GM21381 (cell line): Measurements from ENCODE around the gene FOXN4.

Experiments used
- ATAC-seq: cut with Tn5 transposase; IDR thresholded peaks from one replicate; pipeline ENCODE4 v1.9.1; 2021; ENCODE audit warnings: mild to moderate bottlenecking, moderate library complexity; ENCODE audit not compliant: unreplicated experiment

FOXN4 gene

DNA sequence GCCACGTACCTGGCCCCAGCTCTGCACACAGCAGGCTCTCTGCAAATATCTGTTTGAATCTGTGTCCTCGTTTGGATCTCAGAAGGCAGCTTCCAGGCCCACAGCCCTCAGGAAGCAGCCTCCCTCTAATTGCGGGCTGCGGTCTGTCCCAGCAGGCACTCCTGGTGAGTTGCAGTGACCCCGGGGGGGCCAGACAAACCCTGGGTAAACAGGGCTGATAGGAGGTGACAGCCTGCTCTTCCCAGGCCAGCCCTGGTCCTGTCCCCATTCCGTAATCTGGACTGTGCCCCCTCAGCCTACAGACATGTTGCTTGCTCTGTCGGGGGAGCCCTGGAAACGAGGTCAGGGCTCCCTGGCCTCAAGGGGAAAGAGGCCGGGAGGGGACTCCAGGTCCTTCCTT lies 2.0 kb downstream of the FOXN4 start:
- ATAC-seq: no peak

DNA sequence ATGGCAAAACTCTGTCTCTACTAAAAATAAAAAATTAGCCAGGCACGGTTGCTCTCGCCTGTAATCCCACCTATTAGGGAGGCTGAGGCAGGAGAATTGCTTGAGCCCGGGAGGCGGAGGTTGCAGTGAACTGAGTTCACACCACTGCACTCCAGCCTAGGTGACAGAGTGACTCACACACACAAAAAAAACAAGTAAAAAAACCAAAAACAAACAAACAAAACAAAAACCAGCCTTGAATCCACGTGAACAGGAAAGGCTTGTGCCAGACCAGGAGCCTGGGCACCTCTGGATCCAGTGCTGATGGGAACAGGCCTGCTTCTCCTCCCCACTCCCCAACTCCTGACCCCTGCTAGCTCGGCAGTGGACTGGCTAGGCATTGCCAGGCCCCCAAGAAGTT lies 3.5 kb downstream of the FOXN4 start:
- no peak for ATAC-seq

DNA sequence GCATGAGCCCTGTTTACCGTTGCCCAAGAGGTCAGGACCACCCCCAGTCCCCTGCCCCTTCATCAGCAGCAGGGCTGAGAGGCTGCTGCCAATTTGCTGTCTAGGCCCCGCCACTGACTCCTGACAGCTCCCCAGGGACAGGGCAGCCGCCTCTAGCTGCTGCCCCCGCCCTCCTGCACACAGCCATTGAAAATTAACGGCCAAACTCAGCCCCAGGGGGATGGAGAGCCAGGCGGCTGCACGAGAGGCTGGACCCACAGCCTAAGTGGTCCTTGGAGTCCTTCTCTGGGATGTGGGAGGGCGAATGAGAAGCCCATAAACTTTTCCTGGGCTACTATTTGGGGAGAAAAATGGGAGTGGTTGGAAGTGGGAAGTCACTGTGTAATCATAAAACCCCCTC lies 4.6 kb downstream of the FOXN4 start:
- ATAC-seq: no peak

DNA sequence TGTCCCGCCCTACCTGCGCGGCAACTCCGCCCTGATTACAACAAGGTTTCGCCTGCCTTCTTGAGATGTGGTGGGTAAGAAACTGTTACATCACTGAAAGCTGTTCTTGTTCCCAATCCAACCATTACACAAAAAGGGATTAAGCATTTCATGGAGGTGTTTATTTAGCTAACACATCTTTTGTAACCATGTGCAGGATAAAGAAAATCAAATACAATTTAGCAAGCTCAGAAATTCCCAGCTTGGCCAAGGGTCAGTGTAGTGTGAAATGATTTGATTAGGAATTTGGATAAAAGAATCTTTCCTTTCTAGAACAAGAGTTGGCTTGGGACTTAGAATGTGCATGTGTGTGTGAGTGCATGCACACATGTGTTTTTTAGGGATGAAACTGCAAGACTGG lies 6.3 kb downstream of the FOXN4 start:
- ATAC-seq: no peak

DNA sequence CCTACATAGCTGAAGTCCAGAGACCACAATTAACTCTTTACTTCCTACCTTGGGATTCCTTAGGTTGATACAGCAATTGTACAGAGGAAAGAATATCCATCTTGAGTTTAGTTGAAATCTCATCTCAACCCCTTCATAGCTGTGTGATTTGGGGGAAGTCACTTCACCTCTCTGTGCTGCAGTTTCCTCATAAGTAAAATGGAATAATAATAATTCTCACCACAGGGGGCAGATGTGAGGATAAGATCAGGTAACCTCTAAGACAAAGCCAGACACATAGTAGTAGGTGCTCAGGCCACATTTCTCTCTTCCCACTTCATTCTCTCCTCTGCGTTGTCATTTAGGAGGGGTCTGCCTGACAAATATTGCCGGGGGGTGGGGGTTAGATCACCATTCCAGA lies 6.7 kb downstream of the FOXN4 start:
- no peak for ATAC-seq

DNA sequence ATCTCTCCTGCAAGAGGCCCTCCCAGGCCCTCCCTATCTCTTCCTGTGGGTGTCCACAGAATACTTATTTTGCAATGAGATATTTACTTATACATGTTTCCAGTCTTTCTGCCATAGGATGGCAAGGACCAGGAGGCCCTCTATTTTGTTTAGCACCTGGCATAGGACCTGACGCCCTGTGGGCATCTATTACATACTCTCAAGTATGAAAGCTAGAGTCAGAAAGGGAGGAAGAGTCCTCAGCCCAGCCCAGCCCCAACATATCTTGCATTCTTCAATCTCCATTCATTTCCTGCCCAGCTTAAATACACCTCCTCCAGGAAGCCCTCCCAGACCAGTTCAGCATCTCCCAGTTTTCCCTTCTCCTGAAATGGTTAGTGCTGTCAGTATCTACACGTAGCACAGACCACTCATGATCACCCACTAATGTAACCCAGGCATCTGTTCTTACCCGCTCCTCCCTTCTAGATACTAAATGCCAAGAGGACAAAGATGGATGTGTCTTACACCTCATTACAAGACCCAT lies 7.4 kb downstream of the FOXN4 start:
- ATAC-seq: no peak

DNA sequence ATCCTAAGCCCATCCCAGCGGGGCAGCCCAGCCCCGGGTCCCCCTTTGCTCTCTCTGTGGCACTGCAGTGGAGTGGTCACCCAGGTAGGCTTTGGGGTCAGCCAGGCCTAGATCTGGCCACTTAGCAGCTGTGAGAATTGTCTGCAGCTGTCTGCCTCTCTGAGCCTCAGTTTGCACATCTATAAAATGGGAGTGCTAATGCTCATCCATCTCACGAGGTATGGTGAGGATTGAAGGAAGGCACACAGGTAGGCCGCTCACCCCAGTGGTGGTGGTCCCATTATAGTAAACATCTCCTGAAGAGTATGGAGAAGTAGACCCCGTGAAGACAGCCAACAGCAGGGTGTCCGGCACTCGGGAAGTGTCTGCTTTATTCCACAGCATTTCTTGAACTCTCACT lies 9.2 kb downstream of the FOXN4 start:
- no peak for ATAC-seq

DNA sequence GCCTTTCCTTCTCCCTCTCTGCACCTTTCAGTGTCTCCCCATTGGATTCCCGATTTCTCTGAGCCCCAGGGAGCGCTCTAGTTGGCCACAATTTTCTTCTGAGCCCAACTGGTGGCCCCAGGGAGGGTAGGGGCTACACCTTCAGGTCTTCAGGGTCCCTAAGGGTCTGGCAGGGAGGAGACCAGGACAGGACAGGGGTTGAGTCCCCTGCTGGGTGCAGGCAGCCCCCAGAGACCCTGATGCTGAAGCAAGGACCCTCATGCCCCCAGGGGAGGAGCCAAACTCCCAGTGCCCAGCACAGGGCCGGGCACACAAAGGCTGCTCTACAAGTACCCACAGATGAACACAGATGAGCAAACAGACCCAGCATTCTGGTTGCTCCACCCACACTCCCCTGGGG lies 12.7 kb downstream of the FOXN4 start:
- no peak for ATAC-seq

DNA sequence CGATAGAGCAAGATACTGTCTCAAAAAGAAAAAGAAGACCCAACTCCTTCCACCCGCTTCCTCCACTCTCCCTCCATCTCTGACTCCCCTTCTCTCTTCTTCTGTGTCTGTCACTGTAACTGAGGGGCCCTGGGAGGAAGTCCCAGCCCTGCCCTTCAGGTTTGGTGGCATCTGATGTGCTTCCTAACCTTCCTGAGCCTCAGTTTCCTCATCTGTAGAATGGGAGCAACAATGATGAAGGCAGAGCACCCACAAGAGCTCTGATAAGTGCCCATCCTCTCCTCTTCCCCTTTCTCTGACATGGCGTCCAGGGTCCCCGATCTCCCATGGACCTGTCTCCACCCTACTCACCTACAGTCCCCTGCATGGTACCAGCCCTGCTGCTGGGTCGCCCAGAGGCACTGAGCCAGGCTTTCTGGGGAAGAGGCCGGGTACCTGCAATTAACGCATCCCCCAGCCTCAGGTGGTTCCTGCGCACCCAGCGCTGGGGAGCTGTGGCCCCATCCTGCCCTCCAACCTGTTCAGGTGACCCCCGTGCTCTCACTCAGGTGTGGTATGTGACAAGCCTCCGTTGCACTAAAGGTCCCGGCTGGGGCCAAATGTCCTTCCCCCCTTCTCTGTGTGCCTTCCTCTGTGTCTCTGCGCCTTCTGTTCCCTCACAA lies 13.2 kb downstream of the FOXN4 start:
- no peak for ATAC-seq

DNA sequence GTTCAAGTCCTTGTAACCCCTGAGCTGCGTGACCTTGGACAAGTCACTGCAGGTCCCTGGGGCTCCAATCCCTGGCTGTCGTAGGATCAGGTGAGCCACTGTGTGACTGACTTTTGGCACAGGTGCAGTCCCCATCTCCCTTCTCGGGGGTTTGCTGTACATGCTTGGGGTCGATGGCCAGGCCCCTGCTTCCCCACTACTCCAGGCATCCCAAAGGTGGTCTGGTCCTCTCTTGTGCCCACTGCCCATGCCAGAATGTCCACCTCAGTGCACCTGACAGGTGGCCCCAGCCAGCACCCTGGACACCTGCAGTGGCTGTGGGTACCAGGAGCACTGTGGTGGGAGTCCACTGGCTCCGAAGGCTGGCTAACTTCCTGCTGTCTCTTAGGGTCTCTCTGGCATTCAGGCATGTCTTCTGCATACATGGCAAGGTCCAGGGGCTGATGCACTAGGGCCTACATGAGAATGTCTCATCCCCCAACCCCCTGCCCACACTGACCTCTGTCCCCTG lies 14.7 kb downstream of the FOXN4 start:
- ATAC-seq: no peak

DNA sequence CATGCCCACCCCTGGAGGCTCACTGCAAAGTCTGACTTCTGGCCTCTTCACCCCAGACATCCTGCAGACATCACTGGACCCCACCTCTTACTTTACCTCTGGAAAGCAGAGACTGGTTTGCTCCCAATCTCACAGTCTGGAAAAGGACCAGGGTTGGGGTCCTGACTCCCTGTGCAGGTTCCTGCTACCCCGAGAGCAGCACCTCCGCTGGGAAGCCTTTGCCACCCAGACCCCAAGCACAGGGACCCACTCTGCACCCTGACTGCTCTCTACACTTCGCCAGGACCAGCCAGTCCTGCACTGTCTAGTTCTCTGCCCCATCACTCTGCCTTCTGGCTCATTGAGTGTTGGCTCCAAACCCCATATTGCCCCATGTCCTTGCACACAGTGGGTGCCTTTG lies 16.0 kb downstream of the FOXN4 start:
- ATAC-seq: no peak

DNA sequence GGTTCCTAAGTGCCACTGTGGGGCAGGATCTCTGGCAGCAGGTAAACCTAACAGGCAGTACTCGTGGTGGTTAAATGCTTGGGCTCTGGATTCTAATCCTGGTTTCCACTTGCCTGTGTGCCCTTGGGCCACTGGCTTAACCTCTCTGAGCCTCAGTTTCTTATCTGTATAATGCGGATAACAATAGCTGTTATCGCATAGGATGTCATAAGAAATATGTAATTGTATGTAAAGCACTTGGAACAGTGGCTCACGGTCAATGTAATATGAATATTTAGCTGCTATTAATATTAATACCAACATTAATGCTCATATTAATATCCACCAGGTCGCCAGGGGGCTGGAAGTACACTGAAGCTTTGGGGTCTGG lies 16.8 kb downstream of the FOXN4 start:
- no peak for ATAC-seq

DNA sequence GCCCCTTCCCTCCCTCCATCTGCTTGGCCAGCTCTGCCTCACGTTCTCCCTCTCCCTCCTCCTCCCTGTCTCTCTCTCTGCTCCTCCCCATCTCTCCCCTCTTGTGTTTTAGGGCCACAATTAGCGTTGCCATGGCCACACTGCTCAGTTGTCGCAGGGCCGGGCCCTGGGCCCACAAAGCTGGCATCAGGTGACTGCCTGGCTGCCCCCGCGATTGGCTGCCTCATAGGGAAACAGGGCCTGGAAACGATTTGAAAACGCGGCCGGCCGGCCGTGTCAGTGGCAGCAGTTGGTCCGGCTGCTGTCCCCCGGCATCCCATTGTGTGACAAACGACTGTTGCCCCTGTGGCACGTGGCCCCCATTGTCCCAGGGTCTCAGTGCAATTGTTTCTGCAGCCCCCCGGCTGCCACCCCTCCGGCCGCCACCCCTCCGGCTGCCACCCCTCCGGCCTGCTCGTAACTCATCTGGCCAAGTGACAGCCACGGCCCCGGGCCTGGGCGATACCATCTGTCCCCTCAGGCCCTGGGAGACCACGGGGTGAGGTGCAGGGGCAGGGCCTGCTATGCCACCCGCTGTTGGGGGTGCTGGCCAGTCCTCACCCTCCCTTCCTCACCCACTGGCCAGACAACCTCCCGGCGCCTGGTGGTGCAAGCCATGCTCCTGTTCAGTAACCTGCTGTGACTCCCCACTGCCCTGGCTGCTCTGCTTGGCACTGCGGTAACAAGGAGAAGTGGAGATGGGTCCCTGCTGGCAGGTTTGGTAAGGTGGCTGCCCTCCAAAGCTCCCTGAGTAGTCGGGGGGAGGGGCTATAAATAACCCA lies 17.4 kb downstream of the FOXN4 start:
- ATAC-seq: no peak

DNA sequence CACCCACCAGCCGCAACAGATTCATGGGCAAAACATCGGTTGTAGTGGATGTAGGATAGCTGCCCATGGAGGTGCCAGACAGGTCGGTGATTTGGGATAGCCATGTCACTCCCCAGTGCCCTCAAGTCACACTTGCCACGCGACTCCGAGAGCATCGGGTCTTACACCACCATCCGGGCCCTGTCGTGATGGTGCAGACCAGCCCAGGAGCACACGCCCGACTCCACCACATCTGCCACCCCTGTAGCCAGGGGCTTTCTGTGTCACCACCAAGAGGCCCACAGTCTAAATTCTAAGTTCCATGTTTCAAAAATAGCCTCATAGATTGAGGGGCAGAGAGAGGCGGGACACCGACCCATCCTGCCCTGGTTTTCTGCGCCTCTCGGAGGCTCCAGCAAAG lies 18.0 kb downstream of the FOXN4 start:
- no peak for ATAC-seq

DNA sequence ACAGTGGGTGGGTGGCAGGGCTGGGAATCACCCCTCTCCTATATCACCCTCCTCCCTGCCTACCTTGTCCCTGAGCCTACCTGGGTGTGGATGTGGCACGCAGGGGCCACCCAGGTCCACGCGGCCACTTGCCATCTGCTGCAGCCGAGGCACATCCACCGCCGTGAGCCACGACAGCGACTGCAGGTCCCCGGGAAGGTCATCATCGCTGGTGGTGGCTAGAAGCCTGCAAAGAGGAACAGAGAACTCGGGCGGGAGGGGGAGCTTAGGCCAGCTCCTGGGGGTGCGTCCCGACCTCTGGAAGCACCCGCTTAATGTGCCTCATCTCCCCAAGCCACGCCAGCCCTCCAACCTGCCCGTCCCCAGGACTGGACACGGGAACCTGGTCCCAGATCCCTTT lies 19.0 kb downstream of the FOXN4 start:
- ATAC-seq: no peak

DNA sequence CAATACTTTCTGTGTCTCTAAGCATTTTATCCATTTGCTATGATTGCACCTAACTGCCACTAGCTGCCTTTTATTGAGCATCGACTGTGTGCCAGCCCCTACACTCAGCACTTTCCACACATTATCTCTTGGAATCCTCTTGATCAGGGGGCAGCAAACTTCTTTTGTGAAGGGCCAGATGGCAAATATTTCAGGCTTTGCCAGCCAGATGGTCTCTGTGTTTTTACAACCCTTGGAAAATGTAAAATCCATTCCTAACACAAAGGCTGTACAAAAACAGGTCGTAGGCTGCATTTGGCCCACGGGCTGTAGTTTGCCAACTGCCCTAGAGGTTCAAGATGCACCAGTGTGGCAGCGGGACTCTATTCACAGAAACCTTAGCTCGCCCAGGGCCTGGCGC lies 19.5 kb downstream of the FOXN4 start:
- ATAC-seq: no peak

DNA sequence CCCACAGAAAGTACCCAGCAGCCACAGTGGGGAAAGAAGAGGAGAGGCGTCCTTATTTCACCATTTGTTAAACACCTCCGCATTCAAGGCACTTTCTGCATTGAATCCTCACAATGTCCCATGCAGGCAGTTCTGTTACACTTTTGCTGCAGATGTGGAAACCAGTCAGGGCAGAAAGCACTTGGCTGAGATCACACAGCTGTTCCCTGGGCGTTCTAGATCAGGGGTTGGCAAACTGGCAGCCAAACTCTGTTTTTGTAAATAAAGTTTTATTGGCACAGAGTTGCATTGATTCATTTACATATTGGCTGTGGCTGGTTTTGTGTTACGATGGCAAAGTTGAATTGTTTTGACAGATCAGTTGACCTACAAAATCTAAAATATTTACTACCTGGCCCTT lies 20.1 kb downstream of the FOXN4 start:
- no peak for ATAC-seq

DNA sequence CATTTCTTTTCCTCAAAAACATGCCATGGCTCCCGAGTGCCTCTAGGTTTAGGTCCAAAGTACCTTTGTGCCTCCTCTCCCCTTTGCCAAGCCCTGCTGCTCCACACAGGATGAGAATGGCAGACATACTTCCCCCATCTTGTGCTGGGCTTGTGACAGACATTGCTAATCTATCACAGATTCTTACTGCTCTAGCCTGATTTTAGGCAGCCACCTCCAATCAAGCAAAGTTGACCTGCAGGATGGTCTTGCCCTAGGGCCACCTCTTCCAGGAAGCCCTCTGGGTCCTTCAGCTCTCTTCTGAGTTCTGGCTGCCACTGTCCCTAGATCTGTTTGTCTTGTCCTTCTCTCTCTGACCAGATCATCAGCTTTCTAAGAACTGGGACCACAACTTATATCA lies 20.5 kb downstream of the FOXN4 start:
- ATAC-seq: no peak

DNA sequence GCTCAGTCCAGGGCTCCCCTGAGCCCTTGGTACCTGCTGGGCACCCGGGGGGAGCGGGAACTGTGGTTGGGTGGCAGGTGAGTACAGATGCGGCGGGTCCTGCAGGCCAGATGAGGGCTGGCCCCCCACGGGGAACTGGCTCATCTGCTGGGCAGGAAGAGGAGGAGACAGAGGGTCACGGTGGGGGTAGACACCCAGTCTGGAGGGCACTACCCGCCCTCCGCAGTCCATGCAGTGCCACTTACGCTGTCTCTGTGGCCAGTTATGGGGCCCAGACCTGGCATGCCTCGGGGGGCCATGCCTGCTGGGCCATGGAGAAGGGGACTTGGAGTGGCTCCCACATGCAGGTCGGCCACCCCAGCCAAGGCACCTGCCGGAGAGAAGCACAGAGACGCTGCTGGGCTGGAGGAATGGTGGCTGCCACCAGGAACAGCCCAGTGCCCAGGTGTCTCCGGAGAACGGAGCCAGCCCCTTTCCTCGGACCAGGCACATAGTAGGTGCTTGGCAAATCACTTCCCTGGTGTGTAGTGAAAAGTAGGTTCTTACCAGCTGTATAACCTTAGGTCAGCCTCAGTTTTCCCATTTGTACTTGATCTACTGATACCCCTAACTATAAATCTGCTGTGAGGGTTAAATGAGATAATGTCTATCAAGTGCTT lies 21.1 kb downstream of the FOXN4 start:
- ATAC-seq: no peak

DNA sequence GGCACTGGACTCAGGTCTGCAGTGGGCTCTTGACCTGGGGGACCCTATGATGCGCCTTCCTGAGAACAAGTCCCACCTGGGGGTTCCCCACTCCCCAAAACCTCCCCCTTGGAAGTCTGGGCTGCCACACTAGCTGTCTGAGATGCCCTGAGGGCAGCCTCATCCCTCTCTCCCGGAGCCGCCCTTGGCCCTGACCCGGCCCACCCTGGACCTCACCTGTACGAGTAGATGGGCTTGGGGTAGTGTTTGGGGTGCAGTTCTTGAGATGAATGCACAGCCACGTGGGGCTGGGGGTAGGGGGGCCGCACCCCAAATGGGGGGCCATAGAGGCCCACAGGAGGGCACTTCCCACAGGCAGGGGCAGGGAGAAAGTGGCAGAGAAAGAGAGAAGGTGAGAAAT lies 21.9 kb downstream of the FOXN4 start:
- no peak for ATAC-seq

DNA sequence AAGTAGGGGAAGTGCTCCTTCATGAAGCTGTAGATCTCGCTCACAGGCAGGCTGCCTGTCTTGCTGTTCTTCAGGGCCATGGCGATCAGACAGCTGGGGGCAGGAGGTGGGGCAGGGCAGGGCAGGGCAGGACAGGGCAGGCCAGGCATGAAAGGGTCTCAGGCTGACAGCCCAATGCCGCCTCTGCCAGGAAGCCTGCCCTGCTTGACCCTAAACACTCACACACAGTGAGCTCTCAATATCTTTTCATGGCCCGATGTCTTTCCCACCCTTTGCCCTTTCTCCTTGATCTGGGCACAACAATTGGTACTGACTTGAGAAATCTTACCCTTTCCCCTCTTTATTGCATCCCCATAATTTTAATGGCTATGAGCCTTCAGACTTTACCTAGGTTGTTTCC lies 22.4 kb downstream of the FOXN4 start:
- ATAC-seq: no peak

DNA sequence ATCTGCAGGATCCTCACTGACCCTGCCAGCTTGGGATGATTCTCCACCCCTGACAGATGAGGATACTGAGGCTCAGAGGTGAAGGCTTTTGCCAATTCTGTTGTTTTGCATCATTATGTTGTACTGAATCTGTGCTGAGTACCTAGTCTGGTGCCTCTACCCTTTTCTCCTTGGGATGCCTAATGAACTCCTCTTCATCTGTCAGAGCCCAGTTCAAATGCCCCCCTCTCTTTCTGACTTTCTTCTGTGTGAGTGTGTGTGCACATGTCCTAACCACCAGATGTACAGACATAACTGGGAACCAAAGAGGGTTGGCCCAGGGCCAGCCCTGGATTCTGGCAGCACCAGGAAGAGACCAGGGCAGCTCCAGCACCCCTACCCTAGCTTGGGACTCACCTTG lies 22.8 kb downstream of the FOXN4 start:
- no peak for ATAC-seq
